Nephron (organoid): ENCODE results near the gene TMEM39B.
A peak's percentile ranks its signal among the peaks of the same experiment; 100 is the strongest.
"Not testable (repeated sequence)": the region's sequence is repeated elsewhere in the genome, so short reads cannot be mapped to it uniquely, and the experiment has no call there.

ENCODE experiments used
- H3K27ac Mint-ChIP-seq, 3 experiments: 2 replicates each; pipeline ENCODE4 v1.8.0; 2020; ENCODE audit warnings: mixed read lengths in 3 of 3, mild to moderate bottlenecking in 2 of 3, moderate library complexity in 1 of 3
- H3K27me3 Mint-ChIP-seq: 2 replicates; pipeline ENCODE4 v1.8.0; 2021; ENCODE audit warnings: low read depth, mild to moderate bottlenecking, moderate library complexity, mixed read lengths
- H3K36me3 Mint-ChIP-seq: 2 replicates; pipeline ENCODE4 v1.8.0; 2020; ENCODE audit warnings: low read depth, mixed read lengths
- H3K4me1 Mint-ChIP-seq: 2 replicates; pipeline ENCODE4 v1.8.0; 2020; ENCODE audit warnings: mixed read lengths
- H3K4me3 Mint-ChIP-seq, 3 experiments: 2 replicates each; pipeline ENCODE4 v1.8.0; 2020; ENCODE audit warnings: mild to moderate bottlenecking in 3 of 3, mixed read lengths in 3 of 3, moderate library complexity in 2 of 3
- H3K9me3 Mint-ChIP-seq: 2 replicates; pipeline ENCODE4 v1.8.0; 2020; ENCODE audit warnings: mixed read lengths
- CTCF ChIP-seq, 3 experiments: fragments of 200-600 bp; sonication (generic); IDR thresholded peaks; one replicate each; pipeline ENCODE4 v1.5.0; 2021; ENCODE audit warnings: antibody characterized with exemption in 3 of 3; ENCODE audit not compliant: unreplicated experiment in 3 of 3

TMEM39B gene

DNA sequence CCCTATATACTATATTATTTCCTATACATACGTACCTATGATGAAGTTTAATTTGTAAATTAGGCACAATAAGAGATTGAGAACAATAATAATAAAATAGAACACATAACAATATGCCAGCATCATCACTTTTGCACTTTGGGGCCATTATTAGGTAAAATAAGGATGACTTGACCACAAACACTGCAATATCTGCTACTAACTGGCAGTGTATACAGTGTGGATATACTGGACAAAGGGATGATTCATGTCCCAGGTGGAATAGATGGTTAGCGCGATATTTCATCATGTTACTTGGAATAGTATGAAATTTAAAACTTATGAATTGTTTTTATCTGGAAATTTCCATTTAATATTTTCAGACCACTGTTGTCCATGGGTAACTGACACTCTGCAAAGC is 71.3 kb downstream of the TMEM39B start:
- no peaks in the 10 kb centered on the region for H3K27me3 Mint-ChIP-seq
- no peak for TF ChIP-seq CTCF (IDR thresholded peaks at IDR 0.05; ENCODE audit: unreplicated experiment in 3 of 3)
- peaks cover 9% of the 10 kb centered on the region for H3K9me3 Mint-ChIP-seq
- H3K4me3 Mint-ChIP-seq = no peak overlapping the region
- H3K4me1 Mint-ChIP-seq = peaks cover 29% of the 10 kb centered on the region
- peak overlapping the region in 1 of 3 experiments; percentile 46 for H3K27ac Mint-ChIP-seq
- peaks cover 31% of the 10 kb centered on the region for H3K36me3 Mint-ChIP-seq

DNA sequence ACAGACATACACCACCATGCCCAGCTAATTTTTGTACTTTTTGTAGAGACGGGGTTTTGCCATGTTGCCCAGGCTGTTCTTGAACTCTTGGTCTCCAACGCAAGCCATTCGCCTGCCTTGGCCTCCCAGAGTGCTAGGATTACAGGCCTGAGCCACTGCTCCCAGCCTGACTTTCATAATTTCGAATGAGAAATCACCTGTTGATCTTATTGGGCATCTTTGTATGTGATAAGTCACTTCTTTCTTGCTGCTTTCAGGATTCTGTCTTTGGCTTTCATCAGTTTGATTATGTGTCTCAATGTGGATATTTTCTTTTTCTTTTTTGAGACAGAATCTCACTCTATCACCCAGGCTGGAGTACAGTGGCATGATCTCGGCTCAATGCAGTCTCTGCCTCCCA is 75.1 kb downstream of the TMEM39B start:
- H3K27me3 Mint-ChIP-seq = not testable (repeated sequence)
- peaks cover 48% of the 10 kb centered on the region for H3K36me3 Mint-ChIP-seq

DNA sequence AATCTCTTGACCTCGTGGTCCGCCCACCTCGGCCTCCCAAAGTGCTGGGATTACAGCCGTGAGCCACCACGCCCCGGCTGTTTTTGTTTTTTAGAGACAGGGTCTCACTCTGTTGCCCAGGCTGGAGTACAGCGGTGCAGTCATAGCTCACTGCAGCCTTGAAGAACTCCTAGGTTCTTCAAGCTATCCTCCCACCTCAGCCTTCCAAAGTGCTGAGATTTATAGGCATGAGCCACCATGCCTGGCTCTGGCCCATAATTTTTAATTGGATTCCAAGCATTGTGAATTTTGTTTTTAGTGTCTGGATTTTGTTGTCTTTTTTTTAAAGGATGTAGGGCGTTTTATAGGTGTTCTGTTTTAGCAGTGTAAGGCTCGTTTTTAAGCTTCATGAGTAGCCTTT is 78.1 kb downstream of the TMEM39B start:
- peaks cover 47% of the 10 kb centered on the region for H3K36me3 Mint-ChIP-seq
- peaks cover 12% of the 10 kb centered on the region for H3K9me3 Mint-ChIP-seq
- no peak for TF ChIP-seq CTCF (IDR thresholded peaks at IDR 0.05; ENCODE audit: unreplicated experiment in 3 of 3)
- H3K27ac Mint-ChIP-seq = peak overlapping the region; percentile 79 to 92 (median 87)
- peaks cover 25% of the 10 kb centered on the region for H3K4me1 Mint-ChIP-seq
- H3K4me3 Mint-ChIP-seq = no peak overlapping the region
- H3K27me3 Mint-ChIP-seq = no peaks in the 10 kb centered on the region

More for the DNA sequence above, 75.1 kb downstream of the TMEM39B start:
- Mint-ChIP-seq H3K4me1 (peaks cover 31% of the 10 kb centered on the region), H3K9me3 (peaks cover 12% of the 10 kb centered on the region)
- not testable (repeated sequence) for H3K4me3 Mint-ChIP-seq, H3K27ac Mint-ChIP-seq

GRCh38 chr1:32151319-32151787 is 78.6 kb downstream of the TMEM39B start:
- no peaks in the 10 kb centered on the region for H3K27me3 Mint-ChIP-seq
- peaks cover 47% of the 10 kb centered on the region for H3K36me3 Mint-ChIP-seq
- H3K4me3 Mint-ChIP-seq = peak overlapping the region; percentile 8 to 43 (median 30)
- peaks cover 12% of the 10 kb centered on the region for H3K9me3 Mint-ChIP-seq
- peaks cover 25% of the 10 kb centered on the region for H3K4me1 Mint-ChIP-seq
- H3K27ac Mint-ChIP-seq = peak overlapping the region; percentile 79 to 92 (median 87)
- no peak for TF ChIP-seq CTCF (IDR thresholded peaks at IDR 0.05; ENCODE audit: unreplicated experiment in 3 of 3)
